ENCODE measurements around the gene HNRNPLL.
A peak's percentile ranks its signal among the peaks of the same experiment; 100 is the strongest.
"Not testable (repeated sequence)": the region's sequence is repeated elsewhere in the genome, so short reads cannot be mapped to it uniquely, and the experiment has no call there.

HNRNPLL gene

GRCh38 chr2:38553554-38553953, 49.2 kb downstream of the HNRNPLL start:
- DNase-seq = no peak

GRCh38 chr2:38552259-38552658, 50.5 kb downstream of the HNRNPLL start:
- DNase-seq = no peak

DNA sequence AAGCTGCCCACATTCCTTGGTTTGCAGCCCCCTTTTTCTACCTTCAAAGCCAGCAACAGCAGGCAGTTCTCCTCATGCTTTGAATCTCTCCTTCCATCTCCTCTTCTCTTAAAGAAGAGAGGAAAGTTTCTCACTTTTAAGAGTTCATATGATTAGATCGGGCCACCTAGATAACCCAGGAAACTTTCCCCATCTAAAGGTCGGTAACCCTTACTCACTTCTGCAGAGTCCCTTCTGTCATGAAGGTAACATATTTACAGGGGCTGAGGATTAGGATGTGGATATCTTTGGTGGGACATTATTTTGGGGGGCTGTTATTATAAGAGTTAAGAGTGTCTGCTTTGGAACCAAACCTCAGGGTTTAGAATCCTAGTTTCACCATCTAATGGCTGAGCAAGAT, 51.0 kb downstream of the HNRNPLL start:
- DNase-seq = no peak

GRCh38 chr2:38551171-38551570, 51.6 kb downstream of the HNRNPLL start:
- no peak for DNase-seq

DNA sequence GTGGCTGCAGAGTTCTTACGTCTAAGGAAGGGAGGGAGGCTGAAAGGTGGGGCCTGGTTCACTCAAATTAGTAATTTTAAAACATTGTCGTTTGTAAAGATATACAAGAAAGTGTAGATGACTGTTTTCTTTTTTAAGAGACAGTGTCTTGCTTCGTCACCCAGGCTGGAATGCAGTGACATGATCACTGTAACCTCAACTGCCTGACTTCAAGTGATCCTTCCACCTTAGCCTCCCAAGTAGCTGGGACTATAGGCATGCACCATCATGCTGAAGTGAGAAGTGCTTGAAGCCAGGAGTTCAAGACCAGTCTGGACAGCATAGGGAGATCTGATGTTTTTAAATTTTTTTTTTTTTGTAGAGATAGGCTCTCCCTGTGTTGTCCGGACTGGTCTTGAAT, 52.9 kb downstream of the HNRNPLL start:
- no peak for DNase-seq

DNA sequence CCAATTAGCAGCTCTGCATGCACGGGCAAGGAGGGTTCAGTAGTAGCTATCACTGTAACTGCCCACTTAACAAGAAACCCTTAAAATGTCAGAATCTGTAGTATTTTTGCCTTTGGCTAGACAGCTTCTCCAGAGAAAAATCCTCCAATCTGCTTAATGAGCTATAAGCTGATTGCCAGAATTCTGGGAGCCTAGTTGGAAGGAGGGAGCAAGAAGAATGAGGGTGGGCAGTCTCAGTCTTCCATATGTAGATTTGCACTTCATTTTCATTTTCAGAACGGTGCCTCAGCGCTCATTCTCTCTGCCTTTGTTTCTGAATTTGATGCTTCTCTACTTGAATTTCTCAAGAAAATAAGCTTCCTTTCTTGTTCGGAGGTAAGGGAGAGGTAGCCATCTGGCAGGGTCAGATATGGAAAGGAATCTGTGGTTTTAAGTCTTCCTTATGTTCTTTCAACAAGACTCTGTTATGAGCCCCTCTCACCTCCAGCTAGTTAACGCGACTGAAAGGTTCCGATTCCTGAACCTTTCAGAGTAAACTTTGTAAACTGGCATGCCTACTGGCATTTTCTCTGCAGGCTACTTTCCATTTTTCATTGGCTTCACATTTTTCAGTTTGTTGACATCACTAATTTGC, 53.5 kb downstream of the HNRNPLL start:
- no peak for DNase-seq

GRCh38 chr2:38547791-38548190, 54.9 kb downstream of the HNRNPLL start:
- no peak for DNase-seq

DNA sequence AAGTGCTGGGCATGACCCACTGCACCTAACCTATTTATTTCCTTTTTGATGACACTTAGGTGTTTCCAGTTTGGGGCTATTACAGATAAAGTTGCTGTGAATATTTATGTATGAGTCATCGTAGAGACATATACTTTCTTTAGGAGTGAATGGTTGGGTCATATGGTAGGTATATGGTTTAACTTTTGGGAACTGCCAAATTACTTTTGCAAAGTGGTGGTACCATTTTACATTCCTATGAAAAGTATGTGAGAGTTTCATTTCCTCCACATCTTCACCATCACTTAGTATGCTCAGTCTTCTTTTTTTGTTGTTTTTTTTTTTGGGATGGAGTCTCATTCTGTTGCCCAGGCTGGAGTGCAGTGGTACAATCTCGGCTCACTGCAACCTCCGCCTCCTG, 56.1 kb downstream of the HNRNPLL start:
- DNase-seq = no peak

DNA sequence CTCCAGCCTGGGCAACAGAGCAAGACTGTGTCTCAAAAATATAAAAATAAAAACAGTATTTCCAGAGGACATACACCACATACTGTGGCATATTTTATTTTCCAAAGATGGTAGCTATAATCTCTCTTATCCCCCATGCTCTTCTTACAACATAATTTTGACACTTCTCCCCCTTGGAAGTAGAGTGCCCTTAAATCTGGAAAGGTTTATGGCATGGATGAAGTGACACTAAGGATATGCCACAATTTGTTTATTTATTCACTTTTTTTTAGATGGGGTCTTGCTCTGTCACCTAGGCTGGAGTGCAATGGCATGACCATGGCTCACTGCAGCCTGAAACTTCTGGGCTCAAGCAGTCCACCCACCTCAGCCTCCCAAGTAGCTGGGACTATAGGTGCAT, 56.7 kb downstream of the HNRNPLL start:
- DNase-seq = no peak

GRCh38 chr2:38542248-38542631, 60.5 kb downstream of the HNRNPLL start:
- not testable (repeated sequence) for DNase-seq

- no peak for DNase-seq
Observed at GRCh38 chr2:38540580-38541286, 62.0 kb downstream of the HNRNPLL start.

DNA sequence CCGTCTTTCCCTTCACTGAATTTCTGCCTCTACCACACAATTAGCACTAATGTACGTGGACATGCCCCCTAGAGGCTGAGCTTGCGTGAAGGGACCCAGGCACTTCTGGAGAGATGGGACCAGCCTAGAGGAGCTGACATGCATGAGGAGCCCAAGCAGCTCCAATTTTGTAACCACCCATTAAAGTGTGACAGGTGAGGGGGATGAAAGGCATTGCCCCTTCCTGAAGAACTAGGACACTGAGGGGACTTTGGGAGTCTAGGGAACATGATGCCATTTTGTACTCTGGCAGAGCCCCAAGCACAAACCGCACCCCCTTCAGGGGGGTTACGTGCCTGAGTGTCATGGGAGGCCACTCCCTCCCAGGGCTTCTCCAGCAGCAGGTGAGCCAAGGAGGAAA, 63.6 kb downstream of the HNRNPLL start:
- no peak for DNase-seq

DNA sequence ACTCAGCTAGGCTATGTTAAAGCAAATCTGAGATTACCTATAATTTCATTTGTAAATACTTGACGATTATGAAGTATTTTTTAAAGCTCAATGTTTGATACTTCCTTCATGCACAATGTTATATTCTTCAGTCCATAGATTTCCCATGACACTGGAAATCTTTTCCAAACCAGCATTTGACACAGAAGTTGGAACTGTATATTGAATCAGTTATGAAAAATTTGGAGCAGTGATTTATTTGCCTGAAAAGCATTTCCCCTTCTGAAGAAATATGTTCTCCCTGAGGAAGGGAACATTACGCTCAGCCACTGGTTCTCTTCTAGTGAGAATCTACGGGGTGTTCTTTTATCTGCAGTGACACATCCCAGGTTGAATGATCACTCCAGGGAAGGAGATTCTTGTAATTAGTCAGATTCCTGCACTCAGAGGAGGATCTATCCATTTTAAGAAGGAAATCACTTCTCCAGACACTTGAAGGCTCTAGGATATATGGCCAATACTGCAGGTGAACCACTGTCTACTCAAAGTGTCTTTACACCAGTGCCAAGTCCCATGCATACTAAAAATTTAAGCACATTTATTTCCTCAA, 64.7 kb downstream of the HNRNPLL start:
- DNase-seq = no peak

DNA sequence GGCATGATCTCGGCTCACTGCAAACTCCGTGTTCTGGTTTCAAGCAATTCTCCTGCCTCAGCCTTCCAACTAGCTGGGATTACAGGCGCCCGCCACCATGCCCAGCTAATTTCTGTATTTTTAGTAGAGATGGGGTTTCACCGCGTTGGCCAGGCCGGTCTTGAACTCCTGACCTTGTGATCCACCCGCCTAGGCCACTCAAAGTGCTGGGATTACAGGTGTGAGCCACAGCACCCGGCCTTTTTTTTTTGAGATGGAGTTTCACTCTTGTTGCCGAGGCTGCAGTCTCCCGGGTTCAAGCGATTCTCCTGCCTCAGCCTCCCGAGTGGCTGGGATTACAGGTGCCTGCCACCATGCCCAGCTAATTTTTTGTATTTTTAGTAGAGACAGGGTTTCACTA, 65.4 kb downstream of the HNRNPLL start:
- DNase-seq = not testable (repeated sequence)

- peak; percentile 87 for DNase-seq
Observed at GRCh38 chr2:38535744-38536506, 66.8 kb downstream of the HNRNPLL start.

DNA sequence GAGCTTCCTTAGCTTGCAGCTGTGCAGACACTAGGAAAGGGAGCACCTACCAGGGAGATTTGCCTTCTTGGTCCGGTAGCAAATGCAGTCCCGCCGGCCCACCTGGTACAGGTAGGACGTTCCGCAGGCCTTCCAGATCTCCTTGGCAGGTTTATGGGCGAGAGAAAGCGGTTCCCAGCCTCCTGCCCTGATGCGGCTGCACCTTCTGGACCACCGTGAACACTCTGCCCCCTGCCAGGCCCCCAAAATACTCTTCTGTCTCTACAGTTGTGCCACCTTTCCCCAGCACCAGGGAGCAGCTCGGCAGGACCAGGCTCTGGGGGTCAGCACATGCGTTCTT, 67.4 kb downstream of the HNRNPLL start:
- no peak for DNase-seq

- DNase-seq = no peak
Observed at GRCh38 chr2:38534746-38535403, 67.9 kb downstream of the HNRNPLL start.

GRCh38 chr2:38533757-38534545, 68.8 kb downstream of the HNRNPLL start:
- no peak for DNase-seq

DNA sequence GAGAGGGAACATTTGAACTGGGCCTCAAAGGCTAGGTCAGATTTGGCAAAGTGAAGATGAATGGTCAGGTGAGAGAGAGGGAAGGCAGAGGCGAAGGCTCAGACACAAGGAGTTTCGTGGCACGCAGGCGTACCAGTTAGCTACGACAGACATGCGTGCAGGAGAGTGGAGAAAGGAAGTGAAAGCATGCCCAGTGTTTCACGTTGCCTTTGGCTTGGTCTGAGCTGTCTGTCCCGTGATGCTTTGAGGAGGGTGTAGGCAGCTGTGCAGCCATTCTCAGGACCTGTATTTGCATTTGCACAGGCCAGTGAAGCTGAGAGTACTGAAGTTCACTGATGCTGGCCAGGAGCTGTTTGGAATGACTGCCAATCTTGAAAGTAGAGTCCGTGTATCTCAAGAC, 69.5 kb downstream of the HNRNPLL start:
- no peak for DNase-seq

DNA sequence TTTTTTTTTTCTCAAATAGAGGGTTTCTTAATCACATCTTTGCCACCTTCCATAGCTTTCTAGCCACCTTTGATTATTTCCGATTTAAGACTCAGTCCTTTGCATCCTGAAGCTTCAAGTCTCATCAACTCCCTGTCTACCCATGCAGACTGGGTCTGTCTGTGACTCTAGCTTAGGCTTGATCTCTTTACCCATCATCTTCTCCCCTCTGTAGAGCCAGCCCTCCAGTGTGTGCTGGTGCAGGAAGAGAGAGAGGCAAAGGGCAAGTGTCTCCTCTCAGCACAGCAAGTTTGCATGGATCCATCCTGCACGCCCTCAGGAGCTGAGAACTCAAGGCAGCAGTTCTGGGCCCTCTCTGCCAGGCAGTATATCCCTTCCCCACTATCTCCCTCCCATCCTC, 70.4 kb downstream of the HNRNPLL start:
- DNase-seq = no peak

DNA sequence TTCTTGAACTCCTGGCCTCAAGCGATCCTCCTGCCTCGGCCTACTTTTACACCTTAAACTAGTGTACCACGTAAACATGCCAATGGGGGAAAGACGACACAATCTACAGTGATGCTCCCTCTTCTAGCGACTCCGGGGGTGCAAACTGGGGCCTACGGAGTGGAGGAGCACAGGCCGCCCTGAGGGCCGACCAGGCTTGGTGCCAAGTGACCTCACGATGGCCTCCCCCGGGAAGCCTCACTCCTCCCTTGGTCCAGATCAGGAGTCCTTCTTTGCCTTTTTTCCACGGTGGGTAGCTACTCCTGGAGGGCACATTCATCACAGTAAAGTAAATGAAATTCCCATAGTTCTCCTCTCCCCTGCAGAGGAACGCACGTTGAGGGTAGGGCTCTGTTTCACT, 73.5 kb downstream of the HNRNPLL start:
- DNase-seq = no peak

DNA sequence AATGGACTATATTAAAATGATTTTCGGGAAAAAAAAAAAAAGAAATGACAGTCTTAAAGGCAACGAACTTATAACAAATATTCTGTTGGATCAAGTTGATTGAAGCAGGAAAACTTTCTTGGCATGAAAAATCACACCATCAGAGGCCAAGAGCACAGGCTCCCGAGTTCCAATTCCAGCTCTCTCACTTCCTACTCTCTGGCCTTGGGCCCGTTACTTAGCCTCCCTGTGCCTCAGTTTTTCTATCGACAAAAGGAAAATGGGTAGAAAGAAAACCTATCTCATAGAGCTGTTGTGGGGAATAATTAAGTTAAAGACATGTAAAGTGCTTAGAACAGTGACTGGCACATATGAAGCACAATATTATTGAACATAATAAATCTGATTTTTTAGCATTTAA, 74.2 kb downstream of the HNRNPLL start:
- DNase-seq = no peak
